ENCODE data around the gene RMND5B.

The RMND5B gene

DNA sequence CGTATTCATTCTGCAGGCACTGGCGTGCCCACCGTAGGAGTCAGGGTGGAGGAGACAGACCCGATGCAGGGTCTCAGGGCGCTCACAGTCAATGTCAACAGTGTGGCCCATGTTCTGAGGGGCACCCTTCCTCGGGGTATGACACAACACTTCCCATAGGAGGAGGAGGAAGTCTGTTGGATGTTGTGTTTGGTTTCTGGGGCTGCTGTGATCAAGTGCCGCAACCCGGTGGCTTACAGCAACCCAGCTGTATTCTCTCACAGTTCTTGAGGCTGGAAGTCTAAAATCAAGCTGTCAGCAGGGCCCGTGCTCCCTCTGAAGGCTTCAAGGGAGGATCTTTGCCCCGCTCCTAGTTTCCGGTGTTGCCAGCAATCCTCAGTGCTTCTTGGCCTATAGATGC is 67.9 kb downstream of the RMND5B start:
- Histone ChIP-seq H3K4me3 (ENCODE audit: low read depth, low read length) (no peak overlapping the region), H3K9me3 (ENCODE audit: control insufficient read depth, low read length) (no peaks in the 10 kb centered on the region), H3K27me3 (ENCODE audit: control insufficient read depth, insufficient read depth, low read length) (no peaks in the 10 kb centered on the region), H3K4me1 (peaks cover 2% of the 10 kb centered on the region), H3K4me2 (ENCODE audit: low read length) (no peak overlapping the region), H3K79me2 (no peaks in the 10 kb centered on the region), H2AFZ (no peak overlapping the region), H3K27ac (no peak overlapping the region), H3K9ac (no peak overlapping the region), H3K36me3 (ENCODE audit: control insufficient read depth, insufficient read depth, low read length) (no peaks in the 10 kb centered on the region)
- TF ChIP-seq, protein P1, sequence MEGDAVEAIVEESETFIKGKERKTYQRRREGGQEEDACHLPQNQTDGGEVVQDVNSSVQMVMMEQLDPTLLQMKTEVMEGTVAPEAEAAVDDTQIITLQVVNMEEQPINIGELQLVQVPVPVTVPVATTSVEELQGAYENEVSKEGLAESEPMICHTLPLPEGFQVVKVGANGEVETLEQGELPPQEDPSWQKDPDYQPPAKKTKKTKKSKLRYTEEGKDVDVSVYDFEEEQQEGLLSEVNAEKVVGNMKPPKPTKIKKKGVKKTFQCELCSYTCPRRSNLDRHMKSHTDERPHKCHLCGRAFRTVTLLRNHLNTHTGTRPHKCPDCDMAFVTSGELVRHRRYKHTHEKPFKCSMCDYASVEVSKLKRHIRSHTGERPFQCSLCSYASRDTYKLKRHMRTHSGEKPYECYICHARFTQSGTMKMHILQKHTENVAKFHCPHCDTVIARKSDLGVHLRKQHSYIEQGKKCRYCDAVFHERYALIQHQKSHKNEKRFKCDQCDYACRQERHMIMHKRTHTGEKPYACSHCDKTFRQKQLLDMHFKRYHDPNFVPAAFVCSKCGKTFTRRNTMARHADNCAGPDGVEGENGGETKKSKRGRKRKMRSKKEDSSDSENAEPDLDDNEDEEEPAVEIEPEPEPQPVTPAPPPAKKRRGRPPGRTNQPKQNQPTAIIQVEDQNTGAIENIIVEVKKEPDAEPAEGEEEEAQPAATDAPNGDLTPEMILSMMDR (IDR thresholded peaks at IDR 0.05), result no peak

DNA sequence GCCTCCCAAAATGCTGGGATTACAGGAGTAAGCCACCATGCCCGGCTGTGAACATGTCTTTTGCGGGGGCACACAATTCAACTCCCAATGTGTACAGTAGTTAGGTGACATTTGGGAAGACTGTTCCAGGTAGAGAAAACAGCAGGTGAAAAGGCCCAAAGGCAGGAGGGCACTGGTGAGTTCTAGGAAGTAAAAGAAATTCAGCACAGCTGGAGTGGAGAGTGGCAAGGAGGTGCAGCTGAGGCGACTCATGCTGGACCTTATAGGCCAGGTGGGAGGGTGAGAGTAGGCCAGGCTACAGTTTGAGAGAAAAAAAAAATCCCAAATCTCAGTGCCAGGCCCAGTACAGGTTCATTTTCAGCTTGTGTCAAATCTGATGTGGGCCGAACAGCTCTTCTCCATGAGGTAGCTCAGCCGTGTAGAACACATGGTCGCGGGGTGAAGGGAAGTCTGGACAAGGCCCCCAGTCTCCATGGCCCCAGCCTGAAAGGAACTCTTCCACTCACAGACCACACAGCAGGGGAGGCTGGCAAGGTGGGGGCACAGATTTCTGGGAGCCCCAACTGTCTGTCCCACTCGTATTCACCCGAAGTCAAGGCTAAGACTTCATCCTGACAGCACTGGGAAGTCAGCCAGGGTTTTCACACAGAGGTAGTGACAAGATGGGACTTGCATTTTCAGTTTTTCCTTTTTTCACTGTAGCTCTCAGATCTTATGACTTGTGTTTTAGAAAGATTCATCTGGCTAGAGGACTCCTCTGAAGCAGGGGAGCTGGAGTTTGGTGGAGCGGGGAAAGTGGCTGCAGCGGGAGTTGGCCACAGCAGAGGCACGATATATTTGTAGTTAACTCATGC is 69.0 kb downstream of the RMND5B start:
- H3K27me3 ChIP-seq (ENCODE audit: control insufficient read depth, insufficient read depth, low read length), result no peaks in the 10 kb centered on the region
- H2AFZ ChIP-seq, result no peak overlapping the region
- H3K4me3 ChIP-seq (ENCODE audit: low read depth, low read length), result no peak overlapping the region
- no peaks in the 10 kb centered on the region for H3K9me3 ChIP-seq (ENCODE audit: control insufficient read depth, low read length)
- H3K4me2 ChIP-seq (ENCODE audit: low read length), result no peak overlapping the region
- peaks cover 2% of the 10 kb centered on the region for H3K4me1 ChIP-seq
- TF ChIP-seq, protein P1 (IDR thresholded peaks at IDR 0.05), result no peak
- no peaks in the 10 kb centered on the region for H3K36me3 ChIP-seq (ENCODE audit: control insufficient read depth, insufficient read depth, low read length)
- H3K27ac ChIP-seq, result no peak overlapping the region
- no peaks in the 10 kb centered on the region for H3K79me2 ChIP-seq
- no peak overlapping the region for H3K9ac ChIP-seq
